Body of pancreas (tissue), 4 donors: ENCODE data around the gene EYA4.

Experiments used
- CTCF ChIP-seq, 7 experiments: fragments of 450-650 bp in 4 of 7; fragments of 200-600 bp in 3 of 7; sonication (generic) in 3 of 7; IDR thresholded peaks; one replicate each; pipeline ENCODE4 v1.5.1; 2016 to 2019; ENCODE audit warnings: antibody characterized with exemption in 7 of 7
- POLR2A ChIP-seq, 3 donors: fragments of 450-650 bp; IDR thresholded peaks; one replicate each; pipeline ENCODE4 v1.6.1; 2016; ENCODE audit warnings: antibody characterized with exemption in 3 of 3, mild to moderate bottlenecking in 2 of 3

DNA sequence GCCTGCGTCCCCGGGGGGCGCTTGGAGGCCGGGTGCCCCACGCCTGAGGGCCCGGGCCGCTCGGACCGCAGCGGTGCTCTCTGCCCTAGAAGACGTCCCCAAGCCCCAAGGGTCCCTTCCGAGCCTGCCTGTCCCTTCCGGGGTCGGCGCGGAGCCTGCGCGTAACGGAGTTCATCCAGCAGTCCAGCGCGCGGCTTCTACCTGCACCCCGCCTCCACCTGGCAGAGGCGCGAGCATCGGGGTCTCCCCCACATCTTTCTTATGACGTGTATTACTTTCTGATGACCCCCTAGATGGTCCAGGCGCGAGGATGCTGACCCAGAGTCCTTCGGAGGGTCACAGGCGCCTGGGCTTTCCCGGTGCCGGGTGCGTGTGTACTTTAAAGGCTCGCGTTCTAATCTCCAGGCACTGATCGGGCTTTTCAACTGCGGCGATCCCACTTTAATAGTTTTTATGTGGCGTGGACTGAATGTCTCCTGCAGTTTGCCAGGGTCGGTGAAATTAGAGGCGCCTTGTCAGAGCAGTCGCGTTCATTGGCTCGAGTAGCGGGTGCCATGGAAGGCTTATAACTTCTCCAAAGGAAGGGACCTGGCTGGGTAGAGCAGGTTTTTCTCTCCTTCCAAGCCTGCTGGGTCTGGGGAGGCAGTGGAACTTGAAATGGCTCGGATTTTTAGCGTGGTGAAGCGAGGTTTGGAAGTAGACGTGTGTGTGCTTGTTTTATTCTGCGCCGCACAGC is 912 bp downstream of the EYA4 start:
- TF ChIP-seq CTCF (IDR thresholded peaks at IDR 0.05) (no peak), POLR2A (IDR thresholded peaks at IDR 0.05) (no peak)
